Astrocyte (in vitro differentiated cells and primary cell): Measurements from ENCODE around the gene UGT1A6. TPM values are rescaled to one million over a fixed set of nuclear protein-coding genes. Genes with fewer than 3 reads are reported as not detected.
A peak's percentile ranks its signal among the peaks of the same experiment; 100 is the strongest.

Source experiments
- DNase-seq: peaks from one replicate; pipeline ENCODE4 v3.0.0-alpha.2; 2010; ENCODE audit warnings: low read depth
- FAIRE-seq: peaks from 2 replicates; lab custom pipeline; 2011; peaks lifted over from hg19 to GRCh38; lab: Jason Lieb, UNC
- H2AFZ ChIP-seq: 2 replicates; pipeline ENCODE4 v1.6.0; 2012; ENCODE audit warnings: low read depth, low read length, inconsistent platforms
- H3K27ac ChIP-seq: 2 replicates; pipeline ENCODE4 v1.5.1; 2011; ENCODE audit warnings: low read depth, low read length, inconsistent platforms
- H3K27me3 ChIP-seq: 2 replicates; pipeline ENCODE4 v1.6.0; 2011; ENCODE audit warnings: low read length, inconsistent platforms; ENCODE audit not compliant: insufficient read depth
- H3K36me3 ChIP-seq: 2 replicates; pipeline ENCODE4 v1.5.1; 2011; ENCODE audit warnings: low read length, inconsistent platforms; ENCODE audit not compliant: insufficient read depth
- H3K4me1 ChIP-seq: 2 replicates; pipeline ENCODE4 v1.5.1; 2011; ENCODE audit warnings: low read length, inconsistent platforms; ENCODE audit not compliant: insufficient read depth
- H3K4me2 ChIP-seq: 2 replicates; pipeline ENCODE4 v1.6.0; 2012; ENCODE audit warnings: low read length, inconsistent platforms
- H3K4me3 ChIP-seq: 2 replicates; pipeline ENCODE4 v1.5.1; 2011; ENCODE audit warnings: low read depth, mild to moderate bottlenecking, low read length, inconsistent platforms; ENCODE audit not compliant: insufficient read depth
- H3K79me2 ChIP-seq: 2 replicates; pipeline ENCODE4 v1.6.0; 2012; ENCODE audit warnings: mild to moderate bottlenecking, low read length, inconsistent platforms; ENCODE audit not compliant: insufficient read depth
- H3K9ac ChIP-seq: 2 replicates; pipeline ENCODE4 v1.6.0; 2012; ENCODE audit warnings: mild to moderate bottlenecking, low read length, inconsistent platforms
- H3K9me3 ChIP-seq: 2 replicates; pipeline ENCODE4 v1.5.1; 2012; ENCODE audit warnings: low read depth, mild to moderate bottlenecking, low read length, inconsistent platforms; ENCODE audit not compliant: insufficient read depth
- H4K20me1 ChIP-seq: 2 replicates; pipeline ENCODE4 v1.6.0; 2012; ENCODE audit warnings: low read length, inconsistent platforms; ENCODE audit not compliant: insufficient read depth
- H3K27ac Mint-ChIP-seq: one replicate; pipeline ENCODE4 v1.8.0; 2021; ENCODE audit warnings: mild to moderate bottlenecking, mixed read lengths; ENCODE audit not compliant: unreplicated experiment
- H3K27me3 Mint-ChIP-seq: one replicate; pipeline ENCODE4 v1.8.0; 2021; ENCODE audit warnings: low read depth, mixed read lengths; ENCODE audit not compliant: unreplicated experiment
- H3K36me3 Mint-ChIP-seq: one replicate; pipeline ENCODE4 v1.8.0; 2021; ENCODE audit warnings: low read depth, mixed read lengths; ENCODE audit not compliant: unreplicated experiment
- H3K4me1 Mint-ChIP-seq: one replicate; pipeline ENCODE4 v1.8.0; 2021; ENCODE audit warnings: low read depth, mixed read lengths; ENCODE audit not compliant: unreplicated experiment
- H3K4me3 Mint-ChIP-seq: one replicate; pipeline ENCODE4 v1.8.0; 2021; ENCODE audit warnings: mild to moderate bottlenecking, moderate library complexity, mixed read lengths; ENCODE audit not compliant: unreplicated experiment
- H3K9me3 Mint-ChIP-seq: one replicate; pipeline ENCODE4 v1.8.0; 2021; ENCODE audit warnings: mild to moderate bottlenecking, mixed read lengths; ENCODE audit not compliant: unreplicated experiment
- EZH2 ChIP-seq: IDR thresholded peaks from 2 replicates; pipeline ENCODE4 v1.6.1; 2012; ENCODE audit warnings: mild to moderate bottlenecking, low read length, inconsistent platforms; ENCODE audit not compliant: insufficient read depth
- total RNA-seq: library from RNA; stranded (reverse); gene quantifications from 2 replicates; pipeline ENCODE4 v1.2.1, GENCODE V29; 2021
- TF ChIP-seq, protein P1 (sequence below): IDR thresholded peaks from 2 replicates; pipeline ENCODE4 v1.5.1; 2011; ENCODE audit warnings: low read depth, mild to moderate bottlenecking, inconsistent platforms, low read length, moderate library complexity; ENCODE audit not compliant: insufficient read depth

Gene UGT1A6
- total RNA-seq, 1 donor from 2014 or later = not detected

DNA sequence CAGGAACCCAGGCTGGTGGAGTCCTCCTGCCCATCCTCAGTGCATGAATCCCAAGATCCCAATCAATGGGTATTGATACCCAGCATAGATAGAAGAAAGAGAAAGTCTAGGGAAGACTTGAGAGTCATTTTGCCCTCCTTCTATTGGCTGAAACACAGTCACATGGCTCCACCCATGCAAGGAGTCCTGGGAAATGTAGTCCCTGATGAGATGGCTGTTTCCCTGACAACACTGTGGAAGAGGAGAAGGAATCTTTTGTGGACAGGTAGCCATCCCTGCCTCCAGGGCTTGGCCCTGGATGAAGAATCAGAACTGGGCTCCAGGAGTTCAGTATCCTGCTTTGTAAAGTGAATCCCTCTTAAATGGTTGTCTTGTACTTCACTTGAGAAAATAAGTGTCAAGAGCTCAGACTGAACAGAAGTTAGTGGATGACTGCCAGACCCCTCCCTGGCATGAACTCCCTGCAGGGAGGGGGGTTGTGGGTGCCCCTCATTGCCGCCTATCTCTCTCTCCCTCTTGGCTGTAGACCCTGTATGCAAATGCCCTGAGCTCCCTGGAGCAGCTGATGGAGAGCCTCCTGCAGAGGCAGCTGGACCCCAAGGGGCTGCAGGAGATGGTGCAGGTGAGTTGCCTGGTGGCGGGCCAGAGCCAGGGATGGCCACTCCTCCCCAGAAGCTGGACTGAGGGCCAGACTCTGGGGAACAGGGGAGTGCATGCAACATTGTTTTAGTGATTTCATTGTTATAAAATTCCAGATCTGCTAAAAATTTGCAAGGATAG, 121.6 kb downstream of the UGT1A6 start:
- DNase-seq = no peak
- Histone ChIP-seq H3K4me1 (no peaks in the 10 kb centered on the region), H3K4me3 (no peak overlapping the region), H3K27ac (no peak overlapping the region), H3K27me3 (peaks cover 4% of the 10 kb centered on the region), H2AFZ (no peak overlapping the region), H4K20me1 (no peaks in the 10 kb centered on the region), H3K36me3 (no peaks in the 10 kb centered on the region), H3K9ac (no peak overlapping the region), H3K4me2 (no peak overlapping the region), H3K79me2 (no peaks in the 10 kb centered on the region), H3K9me3 (no peaks in the 10 kb centered on the region)
- Mint-ChIP-seq H3K36me3 (no peaks in the 10 kb centered on the region), H3K4me3 (no peak overlapping the region), H3K27me3 (peaks cover 28% of the 10 kb centered on the region), H3K27ac (no peak overlapping the region), H3K4me1 (no peaks in the 10 kb centered on the region), H3K9me3 (no peaks in the 10 kb centered on the region)
- no peak for FAIRE-seq
- TF ChIP-seq, protein P1, sequence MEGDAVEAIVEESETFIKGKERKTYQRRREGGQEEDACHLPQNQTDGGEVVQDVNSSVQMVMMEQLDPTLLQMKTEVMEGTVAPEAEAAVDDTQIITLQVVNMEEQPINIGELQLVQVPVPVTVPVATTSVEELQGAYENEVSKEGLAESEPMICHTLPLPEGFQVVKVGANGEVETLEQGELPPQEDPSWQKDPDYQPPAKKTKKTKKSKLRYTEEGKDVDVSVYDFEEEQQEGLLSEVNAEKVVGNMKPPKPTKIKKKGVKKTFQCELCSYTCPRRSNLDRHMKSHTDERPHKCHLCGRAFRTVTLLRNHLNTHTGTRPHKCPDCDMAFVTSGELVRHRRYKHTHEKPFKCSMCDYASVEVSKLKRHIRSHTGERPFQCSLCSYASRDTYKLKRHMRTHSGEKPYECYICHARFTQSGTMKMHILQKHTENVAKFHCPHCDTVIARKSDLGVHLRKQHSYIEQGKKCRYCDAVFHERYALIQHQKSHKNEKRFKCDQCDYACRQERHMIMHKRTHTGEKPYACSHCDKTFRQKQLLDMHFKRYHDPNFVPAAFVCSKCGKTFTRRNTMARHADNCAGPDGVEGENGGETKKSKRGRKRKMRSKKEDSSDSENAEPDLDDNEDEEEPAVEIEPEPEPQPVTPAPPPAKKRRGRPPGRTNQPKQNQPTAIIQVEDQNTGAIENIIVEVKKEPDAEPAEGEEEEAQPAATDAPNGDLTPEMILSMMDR = no peak
- TF ChIP-seq EZH2 = no peak

DNA sequence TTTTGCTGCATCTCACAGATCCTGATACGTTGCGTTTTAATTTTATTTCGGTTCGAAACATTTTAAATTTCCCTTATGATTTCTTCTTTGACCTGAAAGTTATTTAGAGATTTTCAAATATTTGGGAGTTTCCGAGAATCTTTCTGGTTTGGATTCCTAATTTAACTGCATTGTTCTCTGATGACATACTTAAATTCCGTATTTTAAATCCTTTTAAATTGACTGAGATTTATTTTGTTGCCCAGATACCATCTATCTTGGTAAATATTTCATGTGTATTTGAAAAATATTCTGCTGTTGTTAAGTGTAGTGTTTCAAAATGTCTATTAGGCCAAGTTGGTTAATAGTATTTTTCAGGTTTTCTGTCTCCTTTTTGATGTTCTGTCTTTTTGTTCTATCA, 123.2 kb downstream of the UGT1A6 start:
- Histone ChIP-seq H3K36me3 (no peaks in the 10 kb centered on the region), H3K27ac (no peak overlapping the region), H3K4me3 (no peak overlapping the region), H3K27me3 (peaks cover 2% of the 10 kb centered on the region), H3K4me1 (no peaks in the 10 kb centered on the region), H4K20me1 (no peaks in the 10 kb centered on the region), H3K9ac (no peak overlapping the region), H3K79me2 (no peaks in the 10 kb centered on the region), H3K9me3 (no peaks in the 10 kb centered on the region), H2AFZ (no peak overlapping the region), H3K4me2 (no peak overlapping the region)
- Mint-ChIP-seq H3K27me3 (peaks cover 30% of the 10 kb centered on the region), H3K4me3 (no peak overlapping the region), H3K4me1 (no peaks in the 10 kb centered on the region), H3K27ac (no peak overlapping the region), H3K36me3 (no peaks in the 10 kb centered on the region), H3K9me3 (no peaks in the 10 kb centered on the region)
- TF ChIP-seq, protein P1 = no peak
- TF ChIP-seq EZH2 = no peak
- DNase-seq (peak; percentile 20), FAIRE-seq (no peak)

DNA sequence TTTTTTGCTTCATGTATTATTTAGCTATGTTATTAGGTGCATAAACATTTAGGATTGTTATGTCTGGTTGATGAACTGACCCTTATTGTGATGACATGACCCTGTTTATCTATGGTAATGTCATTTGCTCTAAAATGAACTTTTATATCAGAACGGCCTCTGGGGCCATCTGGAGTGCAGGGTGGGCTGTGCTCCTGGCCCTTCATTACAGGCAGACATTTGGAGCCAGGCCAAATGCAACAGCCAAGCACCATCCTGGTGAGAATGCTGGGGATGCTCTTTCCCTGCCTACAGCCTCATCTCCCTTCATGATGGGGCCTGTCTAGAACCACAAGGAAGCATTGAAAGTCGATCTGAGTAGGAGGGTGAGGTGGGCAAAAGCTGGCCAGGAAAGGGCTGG, 123.6 kb downstream of the UGT1A6 start:
- Histone ChIP-seq H3K9ac (no peak overlapping the region), H3K4me1 (no peaks in the 10 kb centered on the region), H3K79me2 (no peaks in the 10 kb centered on the region), H3K36me3 (no peaks in the 10 kb centered on the region), H2AFZ (no peak overlapping the region), H4K20me1 (no peaks in the 10 kb centered on the region), H3K4me3 (no peak overlapping the region), H3K9me3 (no peaks in the 10 kb centered on the region), H3K27ac (no peak overlapping the region), H3K4me2 (no peak overlapping the region), H3K27me3 (peaks cover under 1% of the 10 kb centered on the region)
- H3K4me1 Mint-ChIP-seq = no peaks in the 10 kb centered on the region
- H3K9me3 Mint-ChIP-seq = no peaks in the 10 kb centered on the region
- H3K27ac Mint-ChIP-seq = no peak overlapping the region
- DNase-seq (no peak), FAIRE-seq (no peak)
- no peak overlapping the region for H3K4me3 Mint-ChIP-seq
- no peaks in the 10 kb centered on the region for H3K36me3 Mint-ChIP-seq
- H3K27me3 Mint-ChIP-seq = peaks cover 30% of the 10 kb centered on the region
- TF ChIP-seq EZH2 = no peak
- TF ChIP-seq, protein P1 = no peak
